WTC11 (cell line): ENCODE results near the gene ADNP2. TPM values are rescaled to one million over a fixed set of nuclear protein-coding genes. Genes with fewer than 3 reads are reported as not detected.

ENCODE experiments used
- ATAC-seq: fragments of 200-7000 bp; cut with Tn5 transposase; 2 replicates; pipeline ENCODE4 v1.10.0; 2021; ENCODE audit warnings: mild to moderate bottlenecking, moderate library complexity
- CTCF ChIA-PET: fragments of 300-600 bp; sonication (Branson Sonifier 250); formaldehyde crosslinking; loops from one replicate; lab custom pipeline; 2021; ENCODE audit warnings: antibody characterized with exemption; lab: Charles Lee
- POLR2A ChIA-PET: fragments of 350-600 bp; sonication (Branson Sonifier 250); formaldehyde crosslinking; loops from one replicate; lab custom pipeline; 2021; ENCODE audit warnings: antibody characterized with exemption; lab: Charles Lee
- DNase-seq: peaks from one replicate; pipeline ENCODE4 v3.0.0; 2021; ENCODE audit warnings: low spot score
- H3K27ac Mint-ChIP-seq: 2 replicates; pipeline ENCODE4 v1.8.0; 2021; ENCODE audit warnings: mixed read lengths
- H3K27me3 Mint-ChIP-seq: 2 replicates; pipeline ENCODE4 v1.8.0; 2021; ENCODE audit warnings: low read depth, mild to moderate bottlenecking, moderate library complexity, mixed read lengths
- H3K36me3 Mint-ChIP-seq: 2 replicates; pipeline ENCODE4 v1.8.0; 2021; ENCODE audit warnings: mixed read lengths
- H3K4me1 Mint-ChIP-seq: 2 replicates; pipeline ENCODE4 v1.8.0; 2022; ENCODE audit warnings: mixed read lengths
- H3K4me3 Mint-ChIP-seq: 2 replicates; pipeline ENCODE4 v1.8.0; 2021; ENCODE audit warnings: mild to moderate bottlenecking, moderate library complexity, mixed read lengths
- H3K9me3 Mint-ChIP-seq: 2 replicates; pipeline ENCODE4 v1.8.0; 2021; ENCODE audit warnings: mixed read lengths
- ELF4 ChIP-seq: sonication (generic); formaldehyde crosslinking; IDR thresholded peaks from 2 replicates; pipeline ENCODE4 v1.8.1; 2022; ENCODE audit warnings: low read depth, mild to moderate bottlenecking, moderate library complexity, missing genetic modification reagents
- EMX1 ChIP-seq: fragments of 250-450 bp; sonication (Bioruptor Pico); IDR thresholded peaks from 2 replicates; pipeline ENCODE4 v1.8.0; 2021; ENCODE audit warnings: mild to moderate bottlenecking
- MYBL2 ChIP-seq: sonication (generic); formaldehyde crosslinking; IDR thresholded peaks from 2 replicates; pipeline ENCODE4 v1.8.1; 2023; ENCODE audit warnings: mild to moderate bottlenecking, moderate library complexity, missing genetic modification reagents
- RELA ChIP-seq: sonication (generic); formaldehyde crosslinking; IDR thresholded peaks from 2 replicates; pipeline ENCODE4 v1.8.1; 2022; ENCODE audit warnings: missing genetic modification reagents, mild to moderate bottlenecking, borderline replicate concordance
- TCF7 ChIP-seq: sonication (generic); formaldehyde crosslinking; IDR thresholded peaks from 2 replicates; pipeline ENCODE4 v1.8.0; 2022; ENCODE audit warnings: mild to moderate bottlenecking, low read depth, missing genetic modification reagents, moderate library complexity
- ZNF423 ChIP-seq: fragments of 250-450 bp; sonication (Bioruptor Pico); IDR thresholded peaks from 2 replicates; pipeline ENCODE4 v2.1.2; 2022; ENCODE audit warnings: mild to moderate bottlenecking, moderate library complexity
- total RNA-seq: library from RNA; stranded (reverse); gene quantifications from 3 replicates; pipeline ENCODE4 v1.2.3, GENCODE V29; 2021
- TF ChIP-seq, protein P1 (sequence below): sonication (generic); formaldehyde crosslinking; IDR thresholded peaks from 2 replicates; pipeline ENCODE4 v1.8.1; 2022; ENCODE audit warnings: mild to moderate bottlenecking, missing genetic modification reagents, moderate library complexity, borderline replicate concordance
- TF ChIP-seq, protein P2 (sequence below): fragments of 250-450 bp; sonication (Bioruptor Pico); IDR thresholded peaks from 2 replicates; pipeline ENCODE4 v1.9.0; 2021; ENCODE audit warnings: mild to moderate bottlenecking
- TF ChIP-seq, protein P3 (sequence below): fragments of 250-450 bp; sonication (Bioruptor Pico); IDR thresholded peaks from 2 replicates; pipeline ENCODE4 v1.9.0; 2021; ENCODE audit warnings: mild to moderate bottlenecking, borderline replicate concordance
- TF ChIP-seq, protein P4 (sequence below): fragments of 250-450 bp; sonication (Bioruptor Pico); IDR thresholded peaks from 2 replicates; pipeline ENCODE4 v2.1.2; 2022; ENCODE audit warnings: mild to moderate bottlenecking, moderate library complexity
- TF ChIP-seq, protein P5 (sequence below): fragments of 250-450 bp; sonication (Bioruptor Pico); conservative IDR thresholded peaks from 2 replicates; pipeline ENCODE4 v1.9.0; 2021; ENCODE audit warnings: mild to moderate bottlenecking
- TF ChIP-seq, protein P6 (sequence below): sonication (generic); formaldehyde crosslinking; IDR thresholded peaks from 2 replicates; pipeline ENCODE4 v1.8.1; 2022; ENCODE audit warnings: low read depth, missing genetic modification reagents, borderline replicate concordance

Gene ADNP2
- total RNA-seq, 1 experiment from 2014 or later: 56.0 TPM

DNA sequence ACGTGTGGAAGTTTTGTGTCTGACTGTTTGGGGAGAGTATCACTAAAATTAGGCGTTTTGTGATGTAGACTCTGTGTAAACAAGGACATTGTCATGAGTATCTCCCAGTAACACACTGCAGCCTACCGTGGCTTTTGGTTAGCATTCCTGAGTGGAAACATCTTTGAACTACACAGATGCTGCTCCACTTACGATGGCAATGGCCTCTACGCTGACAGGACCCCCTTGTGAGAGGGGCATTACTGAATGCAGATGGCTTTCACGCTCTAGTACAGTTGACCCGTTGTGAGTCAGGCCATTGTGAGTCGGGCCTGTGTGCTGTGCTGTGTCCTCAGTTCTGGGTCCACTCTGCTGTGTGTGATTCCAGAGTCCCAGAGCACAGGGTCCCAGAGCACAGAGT, 34.4 kb upstream of the ADNP2 start (continued):
- TF ChIP-seq, protein P1, sequence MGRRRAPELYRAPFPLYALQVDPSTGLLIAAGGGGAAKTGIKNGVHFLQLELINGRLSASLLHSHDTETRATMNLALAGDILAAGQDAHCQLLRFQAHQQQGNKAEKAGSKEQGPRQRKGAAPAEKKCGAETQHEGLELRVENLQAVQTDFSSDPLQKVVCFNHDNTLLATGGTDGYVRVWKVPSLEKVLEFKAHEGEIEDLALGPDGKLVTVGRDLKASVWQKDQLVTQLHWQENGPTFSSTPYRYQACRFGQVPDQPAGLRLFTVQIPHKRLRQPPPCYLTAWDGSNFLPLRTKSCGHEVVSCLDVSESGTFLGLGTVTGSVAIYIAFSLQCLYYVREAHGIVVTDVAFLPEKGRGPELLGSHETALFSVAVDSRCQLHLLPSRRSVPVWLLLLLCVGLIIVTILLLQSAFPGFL (CRISPR knock-in tag): no peak
- TF ChIP-seq ZNF423: no peak
- TF ChIP-seq ELF4 (CRISPR knock-in tag): no peak

DNA sequence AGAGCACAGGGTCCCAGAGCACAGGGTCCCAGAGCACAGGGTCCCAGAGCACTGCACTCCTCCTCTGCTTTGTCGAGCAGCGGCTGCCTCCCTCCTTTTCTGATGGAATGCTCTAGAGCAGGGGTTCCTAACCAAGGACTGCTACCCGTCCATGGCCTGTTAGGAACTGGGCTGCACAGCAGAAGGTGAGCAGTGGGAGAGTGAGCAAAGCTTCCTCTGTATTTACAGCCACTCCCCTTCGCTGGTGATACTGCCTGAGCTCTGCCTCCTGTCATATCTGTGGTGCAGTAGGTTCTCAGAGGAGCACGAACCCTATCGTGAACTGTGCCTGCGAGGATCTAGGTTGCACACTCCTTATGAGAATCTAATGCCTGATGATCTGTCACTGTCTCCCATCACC, 33.1 kb upstream of the ADNP2 start:
- DNase-seq (no peak), ATAC-seq (no peak)
- no peak overlapping the region for H3K4me3 Mint-ChIP-seq
- H3K27ac Mint-ChIP-seq: no peak overlapping the region
- no peak for TF ChIP-seq TCF7 (CRISPR knock-in tag)
- TF ChIP-seq RELA (CRISPR knock-in tag): no peak
- no peak for TF ChIP-seq MYBL2 (CRISPR knock-in tag)
- TF ChIP-seq, protein P2, sequence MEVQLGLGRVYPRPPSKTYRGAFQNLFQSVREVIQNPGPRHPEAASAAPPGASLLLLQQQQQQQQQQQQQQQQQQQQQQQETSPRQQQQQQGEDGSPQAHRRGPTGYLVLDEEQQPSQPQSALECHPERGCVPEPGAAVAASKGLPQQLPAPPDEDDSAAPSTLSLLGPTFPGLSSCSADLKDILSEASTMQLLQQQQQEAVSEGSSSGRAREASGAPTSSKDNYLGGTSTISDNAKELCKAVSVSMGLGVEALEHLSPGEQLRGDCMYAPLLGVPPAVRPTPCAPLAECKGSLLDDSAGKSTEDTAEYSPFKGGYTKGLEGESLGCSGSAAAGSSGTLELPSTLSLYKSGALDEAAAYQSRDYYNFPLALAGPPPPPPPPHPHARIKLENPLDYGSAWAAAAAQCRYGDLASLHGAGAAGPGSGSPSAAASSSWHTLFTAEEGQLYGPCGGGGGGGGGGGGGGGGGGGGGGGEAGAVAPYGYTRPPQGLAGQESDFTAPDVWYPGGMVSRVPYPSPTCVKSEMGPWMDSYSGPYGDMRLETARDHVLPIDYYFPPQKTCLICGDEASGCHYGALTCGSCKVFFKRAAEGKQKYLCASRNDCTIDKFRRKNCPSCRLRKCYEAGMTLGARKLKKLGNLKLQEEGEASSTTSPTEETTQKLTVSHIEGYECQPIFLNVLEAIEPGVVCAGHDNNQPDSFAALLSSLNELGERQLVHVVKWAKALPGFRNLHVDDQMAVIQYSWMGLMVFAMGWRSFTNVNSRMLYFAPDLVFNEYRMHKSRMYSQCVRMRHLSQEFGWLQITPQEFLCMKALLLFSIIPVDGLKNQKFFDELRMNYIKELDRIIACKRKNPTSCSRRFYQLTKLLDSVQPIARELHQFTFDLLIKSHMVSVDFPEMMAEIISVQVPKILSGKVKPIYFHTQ (CRISPR knock-in tag): no peak
- TF ChIP-seq, protein P3, sequence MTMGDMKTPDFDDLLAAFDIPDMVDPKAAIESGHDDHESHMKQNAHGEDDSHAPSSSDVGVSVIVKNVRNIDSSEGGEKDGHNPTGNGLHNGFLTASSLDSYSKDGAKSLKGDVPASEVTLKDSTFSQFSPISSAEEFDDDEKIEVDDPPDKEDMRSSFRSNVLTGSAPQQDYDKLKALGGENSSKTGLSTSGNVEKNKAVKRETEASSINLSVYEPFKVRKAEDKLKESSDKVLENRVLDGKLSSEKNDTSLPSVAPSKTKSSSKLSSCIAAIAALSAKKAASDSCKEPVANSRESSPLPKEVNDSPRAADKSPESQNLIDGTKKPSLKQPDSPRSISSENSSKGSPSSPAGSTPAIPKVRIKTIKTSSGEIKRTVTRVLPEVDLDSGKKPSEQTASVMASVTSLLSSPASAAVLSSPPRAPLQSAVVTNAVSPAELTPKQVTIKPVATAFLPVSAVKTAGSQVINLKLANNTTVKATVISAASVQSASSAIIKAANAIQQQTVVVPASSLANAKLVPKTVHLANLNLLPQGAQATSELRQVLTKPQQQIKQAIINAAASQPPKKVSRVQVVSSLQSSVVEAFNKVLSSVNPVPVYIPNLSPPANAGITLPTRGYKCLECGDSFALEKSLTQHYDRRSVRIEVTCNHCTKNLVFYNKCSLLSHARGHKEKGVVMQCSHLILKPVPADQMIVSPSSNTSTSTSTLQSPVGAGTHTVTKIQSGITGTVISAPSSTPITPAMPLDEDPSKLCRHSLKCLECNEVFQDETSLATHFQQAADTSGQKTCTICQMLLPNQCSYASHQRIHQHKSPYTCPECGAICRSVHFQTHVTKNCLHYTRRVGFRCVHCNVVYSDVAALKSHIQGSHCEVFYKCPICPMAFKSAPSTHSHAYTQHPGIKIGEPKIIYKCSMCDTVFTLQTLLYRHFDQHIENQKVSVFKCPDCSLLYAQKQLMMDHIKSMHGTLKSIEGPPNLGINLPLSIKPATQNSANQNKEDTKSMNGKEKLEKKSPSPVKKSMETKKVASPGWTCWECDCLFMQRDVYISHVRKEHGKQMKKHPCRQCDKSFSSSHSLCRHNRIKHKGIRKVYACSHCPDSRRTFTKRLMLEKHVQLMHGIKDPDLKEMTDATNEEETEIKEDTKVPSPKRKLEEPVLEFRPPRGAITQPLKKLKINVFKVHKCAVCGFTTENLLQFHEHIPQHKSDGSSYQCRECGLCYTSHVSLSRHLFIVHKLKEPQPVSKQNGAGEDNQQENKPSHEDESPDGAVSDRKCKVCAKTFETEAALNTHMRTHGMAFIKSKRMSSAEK: no peak
- TF ChIP-seq, protein P4, sequence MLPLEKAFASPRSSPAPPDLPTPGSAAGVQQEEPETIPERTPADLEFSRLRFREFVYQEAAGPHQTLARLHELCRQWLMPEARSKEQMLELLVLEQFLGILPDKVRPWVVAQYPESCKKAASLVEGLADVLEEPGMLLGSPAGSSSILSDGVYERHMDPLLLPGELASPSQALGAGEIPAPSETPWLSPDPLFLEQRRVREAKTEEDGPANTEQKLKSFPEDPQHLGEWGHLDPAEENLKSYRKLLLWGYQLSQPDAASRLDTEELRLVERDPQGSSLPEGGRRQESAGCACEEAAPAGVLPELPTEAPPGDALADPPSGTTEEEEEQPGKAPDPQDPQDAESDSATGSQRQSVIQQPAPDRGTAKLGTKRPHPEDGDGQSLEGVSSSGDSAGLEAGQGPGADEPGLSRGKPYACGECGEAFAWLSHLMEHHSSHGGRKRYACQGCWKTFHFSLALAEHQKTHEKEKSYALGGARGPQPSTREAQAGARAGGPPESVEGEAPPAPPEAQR (CRISPR knock-in tag): no peak
- TF ChIP-seq, protein P5, sequence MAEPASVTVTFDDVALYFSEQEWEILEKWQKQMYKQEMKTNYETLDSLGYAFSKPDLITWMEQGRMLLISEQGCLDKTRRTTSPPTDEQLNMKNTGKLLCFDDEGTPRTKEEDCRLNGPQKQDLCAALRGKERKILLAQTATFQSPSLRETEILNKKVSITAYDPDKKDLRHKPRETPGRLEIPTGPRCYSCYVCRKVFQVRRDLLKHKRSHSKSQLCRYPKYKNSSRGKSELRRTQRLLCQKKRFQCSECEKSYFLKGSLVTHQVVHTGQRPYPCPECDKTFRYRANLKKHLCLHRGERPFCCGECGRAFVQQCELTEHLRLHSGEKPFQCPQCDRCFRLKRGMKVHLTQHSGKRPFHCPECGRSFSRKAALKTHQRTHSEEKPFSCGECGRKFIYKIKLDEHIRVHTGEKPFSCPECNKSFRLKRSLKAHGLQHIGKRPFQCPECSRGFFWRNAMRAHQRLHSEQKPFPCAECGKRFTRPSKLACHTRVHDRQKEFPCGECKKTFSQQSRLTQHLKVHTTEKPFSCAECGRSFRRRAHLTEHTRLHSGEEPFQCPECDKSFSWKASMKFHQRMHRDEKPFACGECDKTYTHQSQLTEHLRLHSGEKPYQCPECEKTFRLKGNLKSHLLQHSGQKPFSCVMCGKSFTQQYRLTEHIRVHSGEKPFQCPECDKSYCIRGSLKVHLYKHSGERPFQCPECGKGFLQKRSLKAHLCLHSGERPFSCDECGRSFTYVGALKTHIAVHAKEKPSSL (CRISPR knock-in tag): no peak
- no peak for TF ChIP-seq EMX1 (CRISPR knock-in tag)
- TF ChIP-seq, protein P6, sequence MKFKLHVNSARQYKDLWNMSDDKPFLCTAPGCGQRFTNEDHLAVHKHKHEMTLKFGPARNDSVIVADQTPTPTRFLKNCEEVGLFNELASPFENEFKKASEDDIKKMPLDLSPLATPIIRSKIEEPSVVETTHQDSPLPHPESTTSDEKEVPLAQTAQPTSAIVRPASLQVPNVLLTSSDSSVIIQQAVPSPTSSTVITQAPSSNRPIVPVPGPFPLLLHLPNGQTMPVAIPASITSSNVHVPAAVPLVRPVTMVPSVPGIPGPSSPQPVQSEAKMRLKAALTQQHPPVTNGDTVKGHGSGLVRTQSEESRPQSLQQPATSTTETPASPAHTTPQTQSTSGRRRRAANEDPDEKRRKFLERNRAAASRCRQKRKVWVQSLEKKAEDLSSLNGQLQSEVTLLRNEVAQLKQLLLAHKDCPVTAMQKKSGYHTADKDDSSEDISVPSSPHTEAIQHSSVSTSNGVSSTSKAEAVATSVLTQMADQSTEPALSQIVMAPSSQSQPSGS (CRISPR knock-in tag): no peak
- H3K4me1 Mint-ChIP-seq: peaks cover 5% of the 10 kb centered on the region
- no peaks in the 10 kb centered on the region; the same call in 1 of the 2 replicates for H3K27me3 Mint-ChIP-seq
- CTCF ChIA-PET: no interaction called here
- H3K36me3 Mint-ChIP-seq: peaks cover 16% of the 10 kb centered on the region
- H3K9me3 Mint-ChIP-seq: peaks cover 16% of the 10 kb centered on the region
- POLR2A ChIA-PET: no interaction called here
